K562 (cell line): ENCODE measurements around the gene CERS2. TPM values are rescaled to one million over a fixed set of nuclear protein-coding genes. Genes with fewer than 3 reads are reported as not detected.
A peak's percentile ranks its signal among the peaks of the same experiment; 100 is the strongest.

ENCODE experiments used
- ETV5 ChIP-seq: sonication (generic); formaldehyde crosslinking; IDR thresholded peaks from 2 replicates; pipeline ENCODE4 v1.4.0; 2020; ENCODE audit warnings: low read depth, mild to moderate bottlenecking, missing genetic modification reagents
- GTF2E2 ChIP-seq: fragments of 200-800 bp; sonication (Bioruptor generic); IDR thresholded peaks from 2 replicates; pipeline ENCODE4 v1.6.1; 2016; ENCODE audit warnings: missing genetic modification characterization, missing compliant biosample characterization
- MAZ ChIP-seq, 2 experiments: fragments of 450-650 bp in 1 of 2; sonication (generic) in 1 of 2; formaldehyde crosslinking; IDR thresholded peaks in 1 of 2; conservative IDR thresholded peaks in 1 of 2; 2 replicates each; pipeline versions ENCODE4 v1.4.0 to v1.5.0; 2020; ENCODE audit warnings: mild to moderate bottlenecking in 1 of 2, missing genetic modification reagents in 1 of 2
- PHF8 ChIP-seq: fragments of 200-600 bp; sonication (generic); IDR thresholded peaks from 2 replicates; pipeline ENCODE4 v1.6.1; 2012; ENCODE audit warnings: mixed run types, mild to moderate bottlenecking, inconsistent platforms, low read length, moderate library complexity, borderline replicate concordance
- POLR2A ChIP-seq: fragments of 450-650 bp; conservative IDR thresholded peaks from 2 replicates; pipeline ENCODE4 v1.6.1; 2016
- REST ChIP-seq, 2 experiments: fragments of 450-650 bp; formaldehyde crosslinking in 1 of 2; IDR thresholded peaks; 2 replicates each; pipeline versions ENCODE4 v1.4.0 to v1.6.1; 2014 to 2020; ENCODE audit warnings: mild to moderate bottlenecking in 2 of 2, borderline replicate concordance in 1 of 2, low read depth in 1 of 2
- SPI1 ChIP-seq: IDR thresholded peaks from 2 replicates; pipeline ENCODE4 v1.6.1; 2011; ENCODE audit warnings: low read depth, low read length, control low read depth, borderline replicate concordance
- TAF1 ChIP-seq: IDR thresholded peaks from 2 replicates; pipeline ENCODE4 v1.6.1; 2011; ENCODE audit warnings: mild to moderate bottlenecking, low read length, moderate library complexity; ENCODE audit not compliant: insufficient read depth, control insufficient read depth, severe bottlenecking; ENCODE audit errors: extremely low read depth
- TAL1 ChIP-seq: fragments of 450-650 bp; IDR thresholded peaks from 2 replicates; pipeline ENCODE4 v1.6.1; 2016; ENCODE audit warnings: mild to moderate bottlenecking
- TFAP4 ChIP-seq: sonication (generic); formaldehyde crosslinking; IDR thresholded peaks from 2 replicates; pipeline ENCODE4 v1.8.0; 2022; ENCODE audit warnings: missing genetic modification reagents, mild to moderate bottlenecking, moderate library complexity, borderline replicate concordance
- THAP12 ChIP-seq: fragments of 250-450 bp; sonication (Bioruptor Pico); IDR thresholded peaks from 2 replicates; pipeline ENCODE4 v1.9.0; 2021; ENCODE audit warnings: mild to moderate bottlenecking, inconsistent platforms
- U2AF1 ChIP-seq: fragments of 200-400 bp; formaldehyde crosslinking; optimal IDR thresholded peaks from 2 replicates; pipeline ENCODE3; 2017; ENCODE audit warnings: mild to moderate bottlenecking, low read depth, low read length, moderate library complexity
- ZNF316 ChIP-seq: fragments of 450-650 bp; IDR thresholded peaks from 2 replicates; pipeline ENCODE4 v1.6.1; 2016
- polyA plus RNA-seq, 8 experiments: library from polyadenylated mRNA; depleted of rRNA in 4 of 8; stranded (reverse) in 5 of 8; unstranded in 3 of 8; fragments of >200 nt; fragmentation: Nextera tagmentation in 2 of 8; fragmentation: Illumina TruSeq in 1 of 8; extraction: Ambion mirVana in 2 of 8; extraction: Trizol in 1 of 8; gene quantifications; 2 replicates each; pipeline versions ENCODE4 v1.2.1 to v1.2.3, GENCODE V29; 2011 to 2014; ENCODE audit warnings: inconsistent platforms in 1 of 8, missing spikeins in 1 of 8
- total RNA-seq, 7 experiments: library from RNA; depleted of rRNA in 6 of 7; stranded (reverse); fragments of >200 nt in 6 of 7; fragmentation: Illumina TruSeq in 2 of 7; extraction: Trizol in 2 of 7; gene quantifications; 2 replicates each; pipeline versions ENCODE4 v1.2.1 to v1.2.3, GENCODE V29; 2011 to 2021; ENCODE audit warnings: low replicate concordance in 1 of 7

The CERS2 gene
- total and polyA plus RNA-seq, 9 of the 15 experiments (the other 6 are each of a cell fraction or from before 2014, with no cell fraction given), result 23.4 to 295 (median 132) TPM

- TF ChIP-seq REST (IDR thresholded peaks at IDR 0.05; ENCODE audit: borderline replicate concordance), result peak; percentile 72
- TF ChIP-seq REST (CRISPR knock-in tag; IDR thresholded peaks at IDR 0.05; ENCODE audit: low read depth), result 0 out of 2 replicates have a peak, but pooled peaks have one; percentile 28
- TF ChIP-seq POLR2A, result peak; percentile 61; the same call in 1 of the 2 replicates
- peak; percentile 62 for TF ChIP-seq TAF1
- TF ChIP-seq TFAP4 (CRISPR knock-in tag), result peak; percentile 70
- TF ChIP-seq GTF2E2 (tag), result 0 out of 2 replicates have a peak, but pooled peaks have one; percentile 28
- TF ChIP-seq SPI1, result peak; percentile 88
- TF ChIP-seq THAP12 (CRISPR knock-in tag), result 0 out of 2 replicates have a peak, but pooled peaks have one; percentile 22
- 0 out of 2 replicates have a peak, but pooled peaks have one; percentile 22 for TF ChIP-seq ZNF316
- TF ChIP-seq U2AF1, result no peak
- TF ChIP-seq MAZ (CRISPR knock-in tag; conservative IDR thresholded peaks at IDR 0.05 in 1 of 2, IDR thresholded peaks at IDR 0.05 in 1 of 2), result peak in 1 of 2 experiments; percentile 53; a peak in 1 of 4 replicates
- TF ChIP-seq TAL1, result no peak
- 0 out of 2 replicates have a peak, but pooled peaks have one; percentile 50 for TF ChIP-seq ETV5 (CRISPR knock-in tag)
- TF ChIP-seq PHF8, result peak; percentile 50; the same call in 1 of the 2 replicates
These were observed 31.9 kb upstream of the CERS2 start, which contains the start of gene MINDY1 (continued) for GRCh38 chr1:151006327-151007052.
